ENCODE measurements around the gene MFSD6L.
A peak's percentile ranks its signal among the peaks of the same experiment; 100 is the strongest.

MFSD6L gene

GRCh38 chr17:8843344-8843743 is 44.2 kb upstream of the MFSD6L start:
- H3K4ac ChIP-seq (ENCODE audit: low read depth, low read length) = no peak overlapping the region
- no peak overlapping the region for H2AK5ac ChIP-seq (ENCODE audit: low read length)
- H3K9ac ChIP-seq (ENCODE audit: low read length) = no peak overlapping the region
- no peak overlapping the region for H3K4me2 ChIP-seq (ENCODE audit: low read length)
- no peaks in the 10 kb centered on the region for H3K36me3 ChIP-seq (ENCODE audit: control insufficient read depth in 1 of 2, insufficient read depth in 2 of 2, low read length in 2 of 2)
- no peak overlapping the region for H3K23ac ChIP-seq (ENCODE audit: low read length)
- H3K4me1 ChIP-seq (ENCODE audit: control insufficient read depth in 1 of 2, insufficient read depth in 2 of 2, low read length in 2 of 2) = peaks cover 0 to 3% of the 10 kb centered on the region in 2 experiments
- H3K4me3 ChIP-seq (ENCODE audit: low read depth, low read length) = no peak overlapping the region
- H3K27me3 ChIP-seq (ENCODE audit: insufficient read depth, low read length) = no peaks in the 10 kb centered on the region
- H2AFZ ChIP-seq (ENCODE audit: insufficient read depth, low read length, poor library complexity) = no peak overlapping the region
- no peak for DNase-seq
- no peak overlapping the region for H3K18ac ChIP-seq (ENCODE audit: low read length)
- no peak overlapping the region for H4K8ac ChIP-seq (ENCODE audit: low read depth, low read length)
- H3K27ac ChIP-seq (ENCODE audit: low read depth, low read length) = no peak overlapping the region
- WGBS (ENCODE audit: extremely low coverage, insufficient coverage, insufficient read length) = no CpG with 5 or more reads among the region's 2 CpGs
- no peak overlapping the region for H2BK5ac ChIP-seq (ENCODE audit: low read depth, low read length, poor library complexity)
- H4K91ac ChIP-seq (ENCODE audit: low read depth, low read length) = no peak overlapping the region
- H3K9me3 ChIP-seq (ENCODE audit: insufficient read depth, low read depth, low read length) = no peaks in the 10 kb centered on the region
- no peaks in the 10 kb centered on the region for H3K79me2 ChIP-seq (ENCODE audit: control insufficient read depth, insufficient read depth, low read length, poor library complexity)
- H2BK120ac ChIP-seq (ENCODE audit: insufficient read depth, low read length, poor library complexity) = no peak overlapping the region
- no peaks in the 10 kb centered on the region for H3K79me1 ChIP-seq (ENCODE audit: low read length)
- no peak overlapping the region for H3K14ac ChIP-seq (ENCODE audit: low read length)
- H4K12ac ChIP-seq (ENCODE audit: low read depth, low read length) = no peak overlapping the region
- H2BK12ac ChIP-seq (ENCODE audit: low read length) = no peak overlapping the region

GRCh38 chr17:8841844-8842243 is 42.7 kb upstream of the MFSD6L start:
- Histone ChIP-seq H3K4me1 (ENCODE audit: control insufficient read depth in 1 of 2, insufficient read depth in 2 of 2, low read length in 2 of 2) (peaks cover 0 to 3% of the 10 kb centered on the region in 2 experiments), H3K4ac (ENCODE audit: low read depth, low read length) (no peak overlapping the region), H3K36me3 (ENCODE audit: control insufficient read depth in 1 of 2, insufficient read depth in 2 of 2, low read length in 2 of 2) (no peaks in the 10 kb centered on the region), H3K4me2 (ENCODE audit: low read length) (no peak overlapping the region), H3K9ac (ENCODE audit: low read length) (no peak overlapping the region), H2AFZ (ENCODE audit: insufficient read depth, low read length, poor library complexity) (no peak overlapping the region), H3K27me3 (ENCODE audit: insufficient read depth, low read length) (no peaks in the 10 kb centered on the region), H2BK5ac (ENCODE audit: low read depth, low read length, poor library complexity) (no peak overlapping the region), H3K79me1 (ENCODE audit: low read length) (no peaks in the 10 kb centered on the region), H3K23ac (ENCODE audit: low read length) (no peak overlapping the region), H3K27ac (ENCODE audit: low read depth, low read length) (no peak overlapping the region), H3K9me3 (ENCODE audit: insufficient read depth, low read depth, low read length) (no peaks in the 10 kb centered on the region), H3K18ac (ENCODE audit: low read length) (no peak overlapping the region), H4K12ac (ENCODE audit: low read depth, low read length) (no peak overlapping the region), H2AK5ac (ENCODE audit: low read length) (no peak overlapping the region), H3K79me2 (ENCODE audit: control insufficient read depth, insufficient read depth, low read length, poor library complexity) (no peaks in the 10 kb centered on the region), H4K91ac (ENCODE audit: low read depth, low read length) (no peak overlapping the region), H3K14ac (ENCODE audit: low read length) (no peak overlapping the region), H3K4me3 (ENCODE audit: low read depth, low read length) (no peak overlapping the region), H2BK12ac (ENCODE audit: low read length) (no peak overlapping the region), H2BK120ac (ENCODE audit: insufficient read depth, low read length, poor library complexity) (no peak overlapping the region), H4K8ac (ENCODE audit: low read depth, low read length) (no peak overlapping the region)
- WGBS (ENCODE audit: extremely low coverage, insufficient coverage, insufficient read length) = no CpG with 5 or more reads among the region's 4 CpGs
- DNase-seq = no peak

- Histone ChIP-seq H4K12ac (ENCODE audit: low read depth, low read length) (no peak overlapping the region), H3K27ac (ENCODE audit: low read depth, low read length) (no peak overlapping the region), H3K79me1 (ENCODE audit: low read length) (no peaks in the 10 kb centered on the region), H3K27me3 (ENCODE audit: insufficient read depth, low read length) (no peaks in the 10 kb centered on the region), H4K91ac (ENCODE audit: low read depth, low read length) (no peak overlapping the region), H3K4me2 (ENCODE audit: low read length) (no peak overlapping the region), H3K14ac (ENCODE audit: low read length) (no peak overlapping the region), H2BK12ac (ENCODE audit: low read length) (no peak overlapping the region), H3K79me2 (ENCODE audit: control insufficient read depth, insufficient read depth, low read length, poor library complexity) (no peaks in the 10 kb centered on the region), H4K8ac (ENCODE audit: low read depth, low read length) (no peak overlapping the region), H2AFZ (ENCODE audit: insufficient read depth, low read length, poor library complexity) (no peak overlapping the region), H2BK120ac (ENCODE audit: insufficient read depth, low read length, poor library complexity) (no peak overlapping the region), H3K4me1 (ENCODE audit: control insufficient read depth in 1 of 2, insufficient read depth in 2 of 2, low read length in 2 of 2) (peaks cover 0 to 2% of the 10 kb centered on the region in 2 experiments), H2AK5ac (ENCODE audit: low read length) (no peak overlapping the region), H3K9ac (ENCODE audit: low read length) (peak overlapping the region; percentile 23), H3K4me3 (ENCODE audit: low read depth, low read length) (no peak overlapping the region), H3K18ac (ENCODE audit: low read length) (no peak overlapping the region), H3K23ac (ENCODE audit: low read length) (no peak overlapping the region), H3K36me3 (ENCODE audit: control insufficient read depth in 1 of 2, insufficient read depth in 2 of 2, low read length in 2 of 2) (no peaks in the 10 kb centered on the region), H3K9me3 (ENCODE audit: insufficient read depth, low read depth, low read length) (peaks cover 3% of the 10 kb centered on the region), H2BK5ac (ENCODE audit: low read depth, low read length, poor library complexity) (no peak overlapping the region), H3K4ac (ENCODE audit: low read depth, low read length) (no peak overlapping the region)
- WGBS (ENCODE audit: extremely low coverage, insufficient coverage, insufficient read length) = no CpG with 5 or more reads among the region's 11 CpGs
- DNase-seq = no peak
Measured at GRCh38 chr17:8839410-8839935, 40.3 kb upstream of the MFSD6L start.

GRCh38 chr17:8838551-8839095 is 39.5 kb upstream of the MFSD6L start:
- no peak overlapping the region for H4K8ac ChIP-seq (ENCODE audit: low read depth, low read length)
- H3K79me1 ChIP-seq (ENCODE audit: low read length) = no peaks in the 10 kb centered on the region
- no peak overlapping the region for H3K18ac ChIP-seq (ENCODE audit: low read length)
- no peak overlapping the region for H4K91ac ChIP-seq (ENCODE audit: low read depth, low read length)
- H2AFZ ChIP-seq (ENCODE audit: insufficient read depth, low read length, poor library complexity) = no peak overlapping the region
- H4K12ac ChIP-seq (ENCODE audit: low read depth, low read length) = no peak overlapping the region
- no peak overlapping the region for H2BK120ac ChIP-seq (ENCODE audit: insufficient read depth, low read length, poor library complexity)
- WGBS (ENCODE audit: extremely low coverage, insufficient coverage, insufficient read length) = no CpG with 5 or more reads among the region's 12 CpGs
- H3K9me3 ChIP-seq (ENCODE audit: insufficient read depth, low read depth, low read length) = peaks cover 3% of the 10 kb centered on the region
- H3K23ac ChIP-seq (ENCODE audit: low read length) = no peak overlapping the region
- H2BK5ac ChIP-seq (ENCODE audit: low read depth, low read length, poor library complexity) = no peak overlapping the region
- no peak overlapping the region for H3K4me2 ChIP-seq (ENCODE audit: low read length)
- no peak overlapping the region for H2BK12ac ChIP-seq (ENCODE audit: low read length)
- H2AK5ac ChIP-seq (ENCODE audit: low read length) = no peak overlapping the region
- peaks cover 0 to 2% of the 10 kb centered on the region in 2 experiments for H3K4me1 ChIP-seq (ENCODE audit: control insufficient read depth in 1 of 2, insufficient read depth in 2 of 2, low read length in 2 of 2)
- no peak for DNase-seq
- H3K4me3 ChIP-seq (ENCODE audit: low read depth, low read length) = no peak overlapping the region
- no peaks in the 10 kb centered on the region for H3K79me2 ChIP-seq (ENCODE audit: control insufficient read depth, insufficient read depth, low read length, poor library complexity)
- H3K36me3 ChIP-seq (ENCODE audit: control insufficient read depth in 1 of 2, insufficient read depth in 2 of 2, low read length in 2 of 2) = no peaks in the 10 kb centered on the region
- H3K27ac ChIP-seq (ENCODE audit: low read depth, low read length) = no peak overlapping the region
- H3K9ac ChIP-seq (ENCODE audit: low read length) = no peak overlapping the region
- no peak overlapping the region for H3K4ac ChIP-seq (ENCODE audit: low read depth, low read length)
- H3K14ac ChIP-seq (ENCODE audit: low read length) = no peak overlapping the region
- no peaks in the 10 kb centered on the region for H3K27me3 ChIP-seq (ENCODE audit: insufficient read depth, low read length)
